Astrocyte (in vitro differentiated cells and primary cell): ENCODE measurements around the gene GALNS. TPM values are rescaled to one million over a fixed set of nuclear protein-coding genes. Genes with fewer than 3 reads are reported as not detected.

Experiments used
- DNase-seq: peaks from one replicate; pipeline ENCODE4 v3.0.0-alpha.2; 2010; ENCODE audit warnings: low read depth
- FAIRE-seq: peaks from 2 replicates; lab custom pipeline; 2011; peaks lifted over from hg19 to GRCh38; lab: Jason Lieb, UNC
- H2AFZ ChIP-seq: 2 replicates; pipeline ENCODE4 v1.6.0; 2012; ENCODE audit warnings: low read depth, low read length, inconsistent platforms
- H3K27ac ChIP-seq: 2 replicates; pipeline ENCODE4 v1.5.1; 2011; ENCODE audit warnings: low read depth, low read length, inconsistent platforms
- H3K27me3 ChIP-seq: 2 replicates; pipeline ENCODE4 v1.6.0; 2011; ENCODE audit warnings: low read length, inconsistent platforms; ENCODE audit not compliant: insufficient read depth
- H3K36me3 ChIP-seq: 2 replicates; pipeline ENCODE4 v1.5.1; 2011; ENCODE audit warnings: low read length, inconsistent platforms; ENCODE audit not compliant: insufficient read depth
- H3K4me1 ChIP-seq: 2 replicates; pipeline ENCODE4 v1.5.1; 2011; ENCODE audit warnings: low read length, inconsistent platforms; ENCODE audit not compliant: insufficient read depth
- H3K4me2 ChIP-seq: 2 replicates; pipeline ENCODE4 v1.6.0; 2012; ENCODE audit warnings: low read length, inconsistent platforms
- H3K4me3 ChIP-seq: 2 replicates; pipeline ENCODE4 v1.5.1; 2011; ENCODE audit warnings: low read depth, mild to moderate bottlenecking, low read length, inconsistent platforms; ENCODE audit not compliant: insufficient read depth
- H3K79me2 ChIP-seq: 2 replicates; pipeline ENCODE4 v1.6.0; 2012; ENCODE audit warnings: mild to moderate bottlenecking, low read length, inconsistent platforms; ENCODE audit not compliant: insufficient read depth
- H3K9ac ChIP-seq: 2 replicates; pipeline ENCODE4 v1.6.0; 2012; ENCODE audit warnings: mild to moderate bottlenecking, low read length, inconsistent platforms
- H3K9me3 ChIP-seq: 2 replicates; pipeline ENCODE4 v1.5.1; 2012; ENCODE audit warnings: low read depth, mild to moderate bottlenecking, low read length, inconsistent platforms; ENCODE audit not compliant: insufficient read depth
- H4K20me1 ChIP-seq: 2 replicates; pipeline ENCODE4 v1.6.0; 2012; ENCODE audit warnings: low read length, inconsistent platforms; ENCODE audit not compliant: insufficient read depth
- H3K27ac Mint-ChIP-seq: one replicate; pipeline ENCODE4 v1.8.0; 2021; ENCODE audit warnings: mild to moderate bottlenecking, mixed read lengths; ENCODE audit not compliant: unreplicated experiment
- H3K27me3 Mint-ChIP-seq: one replicate; pipeline ENCODE4 v1.8.0; 2021; ENCODE audit warnings: low read depth, mixed read lengths; ENCODE audit not compliant: unreplicated experiment
- H3K36me3 Mint-ChIP-seq: one replicate; pipeline ENCODE4 v1.8.0; 2021; ENCODE audit warnings: low read depth, mixed read lengths; ENCODE audit not compliant: unreplicated experiment
- H3K4me1 Mint-ChIP-seq: one replicate; pipeline ENCODE4 v1.8.0; 2021; ENCODE audit warnings: low read depth, mixed read lengths; ENCODE audit not compliant: unreplicated experiment
- H3K4me3 Mint-ChIP-seq: one replicate; pipeline ENCODE4 v1.8.0; 2021; ENCODE audit warnings: mild to moderate bottlenecking, moderate library complexity, mixed read lengths; ENCODE audit not compliant: unreplicated experiment
- H3K9me3 Mint-ChIP-seq: one replicate; pipeline ENCODE4 v1.8.0; 2021; ENCODE audit warnings: mild to moderate bottlenecking, mixed read lengths; ENCODE audit not compliant: unreplicated experiment
- EZH2 ChIP-seq: IDR thresholded peaks from 2 replicates; pipeline ENCODE4 v1.6.1; 2012; ENCODE audit warnings: mild to moderate bottlenecking, low read length, inconsistent platforms; ENCODE audit not compliant: insufficient read depth
- total RNA-seq: library from RNA; stranded (reverse); gene quantifications from 2 replicates; pipeline ENCODE4 v1.2.1, GENCODE V29; 2021
- TF ChIP-seq, protein P1 (sequence below): IDR thresholded peaks from 2 replicates; pipeline ENCODE4 v1.5.1; 2011; ENCODE audit warnings: low read depth, mild to moderate bottlenecking, inconsistent platforms, low read length, moderate library complexity; ENCODE audit not compliant: insufficient read depth

GALNS gene
- total RNA-seq, 1 donor from 2014 or later = 31.7 TPM

DNA sequence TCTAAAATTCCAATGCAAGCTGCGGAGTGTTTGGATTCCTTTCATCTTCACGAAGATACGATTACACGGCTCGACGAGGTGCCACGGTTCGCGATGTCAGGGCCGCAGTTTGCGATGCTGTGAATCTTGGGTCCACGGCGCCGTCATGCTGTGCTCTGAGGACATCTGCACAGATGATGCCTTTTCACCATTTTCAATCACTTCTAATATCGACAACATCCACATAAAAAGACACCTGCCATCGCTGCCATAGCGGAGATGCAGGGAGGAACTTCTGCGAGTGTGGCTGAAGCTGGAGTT is 38.2 kb downstream of the GALNS start:
- TF ChIP-seq, protein P1, sequence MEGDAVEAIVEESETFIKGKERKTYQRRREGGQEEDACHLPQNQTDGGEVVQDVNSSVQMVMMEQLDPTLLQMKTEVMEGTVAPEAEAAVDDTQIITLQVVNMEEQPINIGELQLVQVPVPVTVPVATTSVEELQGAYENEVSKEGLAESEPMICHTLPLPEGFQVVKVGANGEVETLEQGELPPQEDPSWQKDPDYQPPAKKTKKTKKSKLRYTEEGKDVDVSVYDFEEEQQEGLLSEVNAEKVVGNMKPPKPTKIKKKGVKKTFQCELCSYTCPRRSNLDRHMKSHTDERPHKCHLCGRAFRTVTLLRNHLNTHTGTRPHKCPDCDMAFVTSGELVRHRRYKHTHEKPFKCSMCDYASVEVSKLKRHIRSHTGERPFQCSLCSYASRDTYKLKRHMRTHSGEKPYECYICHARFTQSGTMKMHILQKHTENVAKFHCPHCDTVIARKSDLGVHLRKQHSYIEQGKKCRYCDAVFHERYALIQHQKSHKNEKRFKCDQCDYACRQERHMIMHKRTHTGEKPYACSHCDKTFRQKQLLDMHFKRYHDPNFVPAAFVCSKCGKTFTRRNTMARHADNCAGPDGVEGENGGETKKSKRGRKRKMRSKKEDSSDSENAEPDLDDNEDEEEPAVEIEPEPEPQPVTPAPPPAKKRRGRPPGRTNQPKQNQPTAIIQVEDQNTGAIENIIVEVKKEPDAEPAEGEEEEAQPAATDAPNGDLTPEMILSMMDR = no peak
- TF ChIP-seq EZH2 = no peak
- DNase-seq (no peak), FAIRE-seq (no peak)
- Mint-ChIP-seq H3K36me3 (peaks cover 6% of the 10 kb centered on the region), H3K27ac (no peak overlapping the region), H3K4me3 (no peak overlapping the region), H3K9me3 (no peaks in the 10 kb centered on the region), H3K27me3 (no peaks in the 10 kb centered on the region), H3K4me1 (no peaks in the 10 kb centered on the region)
- Histone ChIP-seq H3K9ac (no peak overlapping the region), H3K36me3 (no peaks in the 10 kb centered on the region), H3K4me2 (no peak overlapping the region), H3K9me3 (no peaks in the 10 kb centered on the region), H3K27me3 (no peaks in the 10 kb centered on the region), H2AFZ (no peak overlapping the region), H3K79me2 (no peaks in the 10 kb centered on the region), H3K4me3 (no peak overlapping the region), H3K27ac (no peak overlapping the region), H3K4me1 (no peaks in the 10 kb centered on the region), H4K20me1 (no peaks in the 10 kb centered on the region)

DNA sequence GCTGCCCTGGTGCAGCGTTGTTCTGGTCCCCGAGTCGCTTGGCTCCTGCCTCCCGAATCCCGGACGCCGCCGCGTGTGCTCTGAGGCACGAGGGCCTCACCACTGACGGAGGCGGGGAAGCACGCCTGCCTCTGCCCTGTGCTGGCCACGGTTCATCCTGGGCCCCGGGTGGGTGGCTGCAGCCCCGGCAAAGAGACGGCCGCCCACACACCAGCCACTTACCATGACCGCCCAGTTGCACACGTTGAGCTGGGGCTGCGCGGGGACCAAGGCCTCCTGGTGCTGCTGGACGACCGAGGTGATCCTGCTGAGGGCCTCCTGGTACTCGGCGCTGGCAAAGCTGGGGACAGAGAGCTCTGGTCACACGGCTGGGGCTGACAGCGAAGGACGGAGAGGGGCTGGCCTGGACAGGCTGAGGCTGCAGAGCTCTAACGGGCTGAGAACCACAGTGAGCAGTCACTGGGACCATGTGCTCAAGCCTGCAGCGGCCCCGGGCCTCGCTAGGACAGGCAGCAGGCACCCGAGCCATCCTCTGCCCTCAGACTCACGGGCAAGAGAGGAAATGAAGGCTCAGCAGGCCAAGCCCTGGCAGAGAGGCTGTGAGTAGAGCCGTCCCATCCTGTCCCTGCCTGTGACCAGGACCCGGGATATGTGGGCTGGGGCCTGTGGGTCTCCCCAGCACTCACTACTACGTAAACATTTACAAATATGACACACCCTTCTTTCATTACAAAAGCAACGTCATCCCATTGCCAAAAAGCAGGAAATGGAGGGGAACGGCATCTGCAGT is 38.8 kb downstream of the GALNS start:
- no peak for FAIRE-seq

More for the DNA sequence above, 38.8 kb downstream of the GALNS start:
- Mint-ChIP-seq H3K4me3 (no peak overlapping the region), H3K4me1 (no peaks in the 10 kb centered on the region), H3K27me3 (no peaks in the 10 kb centered on the region), H3K36me3 (peaks cover 5% of the 10 kb centered on the region), H3K27ac (no peak overlapping the region), H3K9me3 (no peaks in the 10 kb centered on the region)
- TF ChIP-seq, protein P1 = no peak
- TF ChIP-seq EZH2 = no peak
- Histone ChIP-seq H3K27ac (no peak overlapping the region), H3K9me3 (no peaks in the 10 kb centered on the region), H3K79me2 (no peaks in the 10 kb centered on the region), H3K27me3 (no peaks in the 10 kb centered on the region), H3K9ac (no peak overlapping the region), H3K4me2 (no peak overlapping the region), H3K4me3 (no peak overlapping the region), H3K4me1 (no peaks in the 10 kb centered on the region), H3K36me3 (no peaks in the 10 kb centered on the region), H4K20me1 (no peaks in the 10 kb centered on the region), H2AFZ (no peak overlapping the region)
- DNase-seq = no peak
